ENCODE data around the gene CA10.
A peak's percentile ranks its signal among the peaks of the same experiment; 100 is the strongest.

Gene CA10

GRCh38 chr17:51740531-51740930, 418.0 kb downstream of the CA10 start:
- H3K36me3 ChIP-seq (ENCODE audit: control insufficient read depth, insufficient read depth, low read length) = no peaks in the 10 kb centered on the region
- no peak overlapping the region for H2AFZ ChIP-seq
- no peaks in the 10 kb centered on the region for H3K79me2 ChIP-seq
- H3K4me3 ChIP-seq (ENCODE audit: low read depth, low read length) = no peak overlapping the region
- no peaks in the 10 kb centered on the region for H3K4me1 ChIP-seq
- H3K9me3 ChIP-seq (ENCODE audit: control insufficient read depth, low read length) = no peaks in the 10 kb centered on the region
- no peak overlapping the region for H3K9ac ChIP-seq
- no peaks in the 10 kb centered on the region for H3K27me3 ChIP-seq (ENCODE audit: control insufficient read depth, insufficient read depth, low read length)
- no peak for TF ChIP-seq CTCF (IDR thresholded peaks at IDR 0.05)
- H3K4me2 ChIP-seq (ENCODE audit: low read length) = no peak overlapping the region
- no peak overlapping the region for H3K27ac ChIP-seq

GRCh38 chr17:51739245-51739886, 419.1 kb downstream of the CA10 start:
- no peaks in the 10 kb centered on the region for H3K79me2 ChIP-seq
- H3K9ac ChIP-seq = no peak overlapping the region
- H3K36me3 ChIP-seq (ENCODE audit: control insufficient read depth, insufficient read depth, low read length) = no peaks in the 10 kb centered on the region
- no peaks in the 10 kb centered on the region for H3K9me3 ChIP-seq (ENCODE audit: control insufficient read depth, low read length)
- H3K27me3 ChIP-seq (ENCODE audit: control insufficient read depth, insufficient read depth, low read length) = no peaks in the 10 kb centered on the region
- H3K4me2 ChIP-seq (ENCODE audit: low read length) = no peak overlapping the region
- H3K4me1 ChIP-seq = no peaks in the 10 kb centered on the region
- no peak for TF ChIP-seq CTCF (IDR thresholded peaks at IDR 0.05)
- no peak overlapping the region for H2AFZ ChIP-seq
- no peak overlapping the region for H3K27ac ChIP-seq
- no peak overlapping the region for H3K4me3 ChIP-seq (ENCODE audit: low read depth, low read length)

- no peak overlapping the region for H2AFZ ChIP-seq
- no peak for TF ChIP-seq CTCF (IDR thresholded peaks at IDR 0.05)
- H3K4me2 ChIP-seq (ENCODE audit: low read length) = no peak overlapping the region
- H3K36me3 ChIP-seq (ENCODE audit: control insufficient read depth, insufficient read depth, low read length) = no peaks in the 10 kb centered on the region
- H3K9ac ChIP-seq = no peak overlapping the region
- H3K4me3 ChIP-seq (ENCODE audit: low read depth, low read length) = no peak overlapping the region
- H3K9me3 ChIP-seq (ENCODE audit: control insufficient read depth, low read length) = no peaks in the 10 kb centered on the region
- H3K79me2 ChIP-seq = no peaks in the 10 kb centered on the region
- no peaks in the 10 kb centered on the region for H3K27me3 ChIP-seq (ENCODE audit: control insufficient read depth, insufficient read depth, low read length)
- no peaks in the 10 kb centered on the region for H3K4me1 ChIP-seq
- no peak overlapping the region for H3K27ac ChIP-seq
These were observed 422.2 kb downstream of the CA10 start for GRCh38 chr17:51736356-51736755.

- H3K27ac ChIP-seq = no peak overlapping the region
- no peaks in the 10 kb centered on the region for H3K4me1 ChIP-seq
- TF ChIP-seq CTCF (IDR thresholded peaks at IDR 0.05) = no peak
- no peak overlapping the region for H3K4me2 ChIP-seq (ENCODE audit: low read length)
- H2AFZ ChIP-seq = no peak overlapping the region
- no peaks in the 10 kb centered on the region for H3K79me2 ChIP-seq
- no peaks in the 10 kb centered on the region for H3K36me3 ChIP-seq (ENCODE audit: control insufficient read depth, insufficient read depth, low read length)
- H3K4me3 ChIP-seq (ENCODE audit: low read depth, low read length) = no peak overlapping the region
- H3K27me3 ChIP-seq (ENCODE audit: control insufficient read depth, insufficient read depth, low read length) = no peaks in the 10 kb centered on the region
- H3K9me3 ChIP-seq (ENCODE audit: control insufficient read depth, low read length) = no peaks in the 10 kb centered on the region
- H3K9ac ChIP-seq = no peak overlapping the region
These were observed 423.5 kb downstream of the CA10 start for GRCh38 chr17:51734976-51735375.

GRCh38 chr17:51734462-51734861, 424.1 kb downstream of the CA10 start:
- no peaks in the 10 kb centered on the region for H3K79me2 ChIP-seq
- H3K9me3 ChIP-seq (ENCODE audit: control insufficient read depth, low read length) = no peaks in the 10 kb centered on the region
- H3K4me2 ChIP-seq (ENCODE audit: low read length) = no peak overlapping the region
- H3K36me3 ChIP-seq (ENCODE audit: control insufficient read depth, insufficient read depth, low read length) = no peaks in the 10 kb centered on the region
- no peaks in the 10 kb centered on the region for H3K27me3 ChIP-seq (ENCODE audit: control insufficient read depth, insufficient read depth, low read length)
- no peak overlapping the region for H2AFZ ChIP-seq
- H3K9ac ChIP-seq = no peak overlapping the region
- no peak overlapping the region for H3K4me3 ChIP-seq (ENCODE audit: low read depth, low read length)
- peak; percentile 25 for TF ChIP-seq CTCF (IDR thresholded peaks at IDR 0.05)
- H3K4me1 ChIP-seq = no peaks in the 10 kb centered on the region
- no peak overlapping the region for H3K27ac ChIP-seq

Data from parathyroid adenoma (tissue), 2 donors.